HUES48 (cell line): Measurements from ENCODE around the gene KCNIP1.

Experiments
- H3K27ac ChIP-seq: one replicate; pipeline ENCODE4 v1.7.0; 2013; ENCODE audit warnings: low read depth, low read length, inconsistent platforms
- H3K27me3 ChIP-seq: 2 replicates; pipeline ENCODE4 v1.6.1; 2013; ENCODE audit warnings: mild to moderate bottlenecking, low read length; ENCODE audit not compliant: control insufficient read depth, insufficient read depth
- H3K36me3 ChIP-seq: 2 replicates; pipeline ENCODE4 v1.6.1; 2013; ENCODE audit warnings: low read length; ENCODE audit not compliant: control insufficient read depth, insufficient read depth
- H3K4me1 ChIP-seq: 2 replicates; pipeline ENCODE4 v1.6.1; 2013; ENCODE audit warnings: mild to moderate bottlenecking, low read length; ENCODE audit not compliant: control insufficient read depth, insufficient read depth
- H3K4me3 ChIP-seq: 2 replicates; pipeline ENCODE4 v1.5.1; 2013; ENCODE audit warnings: mild to moderate bottlenecking, low read depth, low read length
- H3K9ac ChIP-seq: 2 replicates; pipeline ENCODE4 v1.6.1; 2013; ENCODE audit warnings: mild to moderate bottlenecking, low read depth, low read length, moderate library complexity
- H3K9me3 ChIP-seq: 2 replicates; pipeline ENCODE4 v1.6.1; 2013; ENCODE audit warnings: low read length; ENCODE audit not compliant: control insufficient read depth, insufficient read depth

KCNIP1 gene

DNA sequence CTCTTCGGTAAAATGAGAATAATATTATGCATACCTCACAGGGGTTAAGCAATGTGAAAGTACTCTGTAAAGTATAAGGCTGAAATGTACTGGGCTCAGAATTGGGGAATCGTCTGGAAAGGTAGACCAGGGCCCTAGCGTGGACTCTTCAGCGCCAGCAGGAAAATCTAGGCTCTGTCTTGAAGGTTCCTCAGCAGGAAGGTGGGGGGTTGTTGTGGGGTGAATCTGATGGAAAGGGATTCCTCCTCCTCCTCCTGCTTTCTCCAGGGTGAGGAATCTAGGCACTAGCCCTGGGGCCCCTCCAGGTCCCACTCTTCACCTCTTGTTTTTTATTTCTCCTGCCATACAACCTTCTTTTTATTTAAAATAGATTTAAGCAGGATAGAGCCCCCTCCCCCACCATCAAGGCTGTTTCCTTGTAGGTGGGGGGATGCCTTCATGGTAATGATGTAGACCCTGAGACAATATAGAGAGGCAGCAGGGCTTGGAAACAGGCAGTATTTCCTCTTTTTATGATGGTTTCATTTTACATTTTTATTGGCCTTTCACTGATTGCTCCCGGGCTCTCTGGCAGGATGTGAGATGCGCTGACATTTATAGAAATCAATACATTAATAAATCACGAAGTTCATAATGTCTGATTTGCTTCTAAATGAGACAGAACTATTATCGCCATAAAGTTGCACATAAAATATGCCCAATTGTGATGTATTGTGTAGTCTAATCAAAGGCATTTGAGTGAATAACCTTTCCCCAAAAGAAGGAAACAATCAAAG lies 200.8 kb downstream of the KCNIP1 start:
- H3K27me3 ChIP-seq: no peaks in the 10 kb centered on the region
- no peak overlapping the region for H3K27ac ChIP-seq
- H3K9me3 ChIP-seq: no peaks in the 10 kb centered on the region
- H3K4me1 ChIP-seq: no peaks in the 10 kb centered on the region
- H3K9ac ChIP-seq: no peak overlapping the region
- H3K36me3 ChIP-seq: no peaks in the 10 kb centered on the region
- H3K4me3 ChIP-seq: no peak overlapping the region

DNA sequence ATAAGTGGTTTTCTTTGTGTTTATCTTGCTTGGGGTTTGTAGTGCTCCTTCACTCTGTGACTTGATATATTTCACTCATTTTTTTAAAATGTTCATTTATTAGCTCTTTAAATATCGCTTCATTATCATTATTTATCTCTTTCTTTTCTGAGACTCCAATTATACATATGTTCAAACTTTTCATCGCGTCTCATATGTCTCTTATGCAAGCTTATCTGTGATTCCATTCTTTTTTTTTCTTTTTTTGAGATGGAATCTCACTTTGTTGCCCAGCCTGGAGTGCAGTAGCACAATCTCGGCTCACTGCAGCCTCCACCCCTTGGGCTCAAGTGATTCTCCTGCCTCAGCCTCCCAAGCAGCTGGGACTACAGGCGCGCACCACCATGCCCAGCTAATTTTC lies 205.8 kb downstream of the KCNIP1 start:
- H3K4me1 ChIP-seq: no peaks in the 10 kb centered on the region
- H3K27me3 ChIP-seq: no peaks in the 10 kb centered on the region
- no peak overlapping the region for H3K27ac ChIP-seq
- no peak overlapping the region for H3K9ac ChIP-seq
- no peaks in the 10 kb centered on the region for H3K36me3 ChIP-seq
- no peak overlapping the region for H3K4me3 ChIP-seq
- H3K9me3 ChIP-seq: no peaks in the 10 kb centered on the region

DNA sequence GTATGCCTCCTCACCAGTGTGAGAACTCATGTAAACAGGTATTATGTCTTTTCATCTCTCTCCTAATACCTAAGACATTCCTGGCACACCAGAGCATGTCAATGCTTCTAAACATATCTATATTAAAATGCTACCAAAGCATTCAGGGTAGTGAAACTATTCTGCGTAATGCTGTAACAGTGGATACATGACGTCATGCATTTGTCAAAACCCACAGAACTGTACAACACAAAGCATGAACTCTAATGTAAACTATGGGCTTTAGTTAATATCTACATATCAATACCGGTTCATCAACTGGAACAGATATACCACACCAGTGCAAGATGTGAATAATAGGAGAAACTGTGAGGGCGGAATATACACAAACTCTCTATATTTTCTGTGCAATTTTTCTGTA lies 207.5 kb downstream of the KCNIP1 start:
- no peak overlapping the region for H3K9ac ChIP-seq
- H3K4me3 ChIP-seq: no peak overlapping the region
- H3K27me3 ChIP-seq: no peaks in the 10 kb centered on the region
- no peaks in the 10 kb centered on the region for H3K4me1 ChIP-seq
- H3K36me3 ChIP-seq: no peaks in the 10 kb centered on the region
- no peaks in the 10 kb centered on the region for H3K9me3 ChIP-seq
- no peak overlapping the region for H3K27ac ChIP-seq

DNA sequence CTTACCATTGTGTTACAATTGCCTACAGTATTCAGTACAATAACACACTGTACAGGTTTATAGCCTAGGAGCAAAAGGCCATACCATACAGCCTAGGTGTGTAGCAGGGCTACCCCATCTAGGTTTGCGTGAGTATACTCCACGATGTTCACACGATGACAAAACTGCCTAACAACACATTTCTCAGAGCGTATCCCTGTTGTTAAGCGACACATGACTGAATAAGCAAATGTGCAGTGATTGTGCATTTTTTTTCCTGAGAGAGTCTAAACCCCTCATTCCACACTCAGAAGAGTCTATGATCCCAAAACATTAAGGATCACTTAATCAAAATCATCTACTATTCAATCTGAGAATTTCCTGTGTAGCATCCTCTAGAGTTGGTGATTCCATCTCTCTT lies 211.3 kb downstream of the KCNIP1 start:
- no peaks in the 10 kb centered on the region for H3K27me3 ChIP-seq
- no peaks in the 10 kb centered on the region for H3K4me1 ChIP-seq
- H3K4me3 ChIP-seq: no peak overlapping the region
- peaks cover 2% of the 10 kb centered on the region; the same call in 1 of the 2 replicates for H3K9me3 ChIP-seq
- H3K27ac ChIP-seq: no peak overlapping the region
- no peak overlapping the region for H3K9ac ChIP-seq
- no peaks in the 10 kb centered on the region for H3K36me3 ChIP-seq

DNA sequence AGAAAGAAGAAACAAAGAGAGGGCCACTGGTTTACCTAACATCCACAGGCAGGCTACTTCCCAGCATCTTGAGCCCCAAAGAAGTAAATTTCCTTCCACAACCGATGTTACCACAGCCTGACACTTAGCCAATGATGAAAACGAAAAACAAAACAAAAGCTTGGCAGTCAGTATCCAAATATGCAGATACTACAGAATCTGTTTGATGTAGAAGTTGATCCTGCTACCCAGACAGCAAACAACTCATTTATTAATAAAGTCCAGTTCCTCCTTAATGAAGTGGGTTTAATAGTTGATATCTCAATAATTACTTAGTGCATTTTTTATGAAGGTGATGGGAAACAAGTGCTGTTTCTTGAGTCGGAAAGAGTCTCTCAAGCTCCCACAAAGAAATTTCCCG lies 212.6 kb downstream of the KCNIP1 start:
- H3K9ac ChIP-seq: no peak overlapping the region
- H3K9me3 ChIP-seq: peaks cover 2% of the 10 kb centered on the region; the same call in 1 of the 2 replicates
- H3K36me3 ChIP-seq: no peaks in the 10 kb centered on the region

DNA sequence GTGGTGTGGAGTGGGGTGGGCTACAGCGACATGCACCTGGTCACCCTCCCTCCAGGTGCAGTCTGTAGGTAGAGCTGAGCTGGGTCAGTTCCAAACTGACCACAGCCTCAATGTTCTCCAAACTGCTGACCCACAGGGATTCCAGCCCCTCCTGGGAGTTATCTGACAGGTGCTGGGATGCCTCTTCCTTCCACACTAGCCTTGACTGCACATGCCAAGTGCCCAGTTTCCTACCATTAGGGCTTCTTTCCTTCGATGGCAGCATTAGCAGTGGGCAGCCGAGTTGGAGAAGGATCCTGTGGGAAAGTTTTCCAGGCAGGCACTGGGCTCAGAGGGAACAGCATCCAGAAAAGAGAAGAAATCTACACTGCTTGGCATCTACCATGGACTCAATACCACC lies 215.7 kb downstream of the KCNIP1 start:
- Histone ChIP-seq H3K9me3 (peaks cover 2% of the 10 kb centered on the region; the same call in 1 of the 2 replicates), H3K4me1 (no peaks in the 10 kb centered on the region), H3K9ac (no peak overlapping the region), H3K4me3 (no peak overlapping the region), H3K36me3 (no peaks in the 10 kb centered on the region), H3K27me3 (no peaks in the 10 kb centered on the region), H3K27ac (no peak overlapping the region)

More for the DNA sequence above, 212.6 kb downstream of the KCNIP1 start:
- Histone ChIP-seq H3K4me1 (no peaks in the 10 kb centered on the region), H3K27ac (no peak overlapping the region), H3K4me3 (no peak overlapping the region), H3K27me3 (no peaks in the 10 kb centered on the region)

DNA sequence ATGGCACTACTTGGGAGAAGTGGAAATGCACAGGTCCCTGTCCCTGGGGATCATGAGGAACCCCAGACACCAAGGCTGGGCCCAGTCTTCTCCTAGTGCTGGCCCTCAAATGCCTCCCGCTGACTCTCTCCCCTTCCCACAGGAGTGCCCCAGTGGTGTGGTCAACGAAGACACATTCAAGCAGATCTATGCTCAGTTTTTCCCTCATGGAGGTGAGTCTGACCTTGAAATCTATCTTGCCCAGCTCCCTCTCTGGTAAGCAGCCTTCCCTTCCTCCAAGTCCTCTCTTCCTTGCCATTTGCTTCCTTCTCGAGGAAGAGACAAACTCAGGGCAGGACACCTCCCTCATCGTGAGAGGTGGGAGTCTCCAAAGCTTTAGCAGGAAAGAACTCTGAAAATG lies 216.4 kb downstream of the KCNIP1 start:
- Histone ChIP-seq H3K4me1 (no peaks in the 10 kb centered on the region), H3K9me3 (peaks cover 2% of the 10 kb centered on the region; the same call in 1 of the 2 replicates), H3K27ac (no peak overlapping the region), H3K9ac (no peak overlapping the region), H3K4me3 (no peak overlapping the region), H3K27me3 (no peaks in the 10 kb centered on the region), H3K36me3 (no peaks in the 10 kb centered on the region)

DNA sequence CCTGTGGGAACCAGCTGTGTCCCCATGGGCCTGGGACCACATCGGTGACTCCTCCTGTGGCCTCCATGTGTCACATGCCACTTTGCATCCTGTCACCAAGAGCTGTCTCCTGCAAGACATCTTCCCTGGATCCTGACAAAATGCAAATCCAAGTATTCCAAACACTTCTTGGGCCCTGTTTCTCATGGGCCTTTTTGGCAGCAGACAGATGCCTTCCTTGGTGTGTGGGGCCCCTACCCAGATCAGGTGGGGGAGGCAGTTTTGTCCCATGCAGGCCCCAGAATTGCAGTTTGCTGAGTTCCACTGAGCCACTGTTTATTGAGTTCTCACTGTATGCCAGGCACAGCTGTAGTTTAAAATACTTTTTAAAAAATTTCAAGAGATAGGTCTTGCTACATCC lies 217.2 kb downstream of the KCNIP1 start:
- Histone ChIP-seq H3K9me3 (peaks cover 2% of the 10 kb centered on the region; the same call in 1 of the 2 replicates), H3K27me3 (no peaks in the 10 kb centered on the region), H3K4me3 (no peak overlapping the region), H3K27ac (no peak overlapping the region), H3K36me3 (no peaks in the 10 kb centered on the region), H3K9ac (no peak overlapping the region), H3K4me1 (no peaks in the 10 kb centered on the region)

DNA sequence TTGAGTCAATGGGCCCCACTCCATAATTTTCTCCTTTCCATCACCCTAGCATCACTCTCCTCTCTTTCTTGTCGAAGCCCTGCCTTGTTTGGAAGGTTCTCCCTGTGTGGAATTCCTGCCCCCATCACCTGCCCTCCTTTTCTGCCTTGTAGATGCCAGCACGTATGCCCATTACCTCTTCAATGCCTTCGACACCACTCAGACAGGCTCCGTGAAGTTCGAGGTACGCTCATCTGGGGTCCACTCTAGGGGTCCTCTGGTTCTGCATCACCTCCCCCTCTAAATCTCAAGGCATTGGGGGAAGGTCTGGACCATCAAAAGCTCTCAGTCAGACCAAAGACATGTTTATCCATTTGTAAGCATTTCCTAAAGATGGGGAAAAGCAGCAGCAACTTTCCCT lies 217.9 kb downstream of the KCNIP1 start:
- Histone ChIP-seq H3K9ac (no peak overlapping the region), H3K4me3 (no peak overlapping the region), H3K36me3 (no peaks in the 10 kb centered on the region), H3K27me3 (no peaks in the 10 kb centered on the region), H3K27ac (no peak overlapping the region), H3K4me1 (no peaks in the 10 kb centered on the region), H3K9me3 (peaks cover 2% of the 10 kb centered on the region; the same call in 1 of the 2 replicates)

DNA sequence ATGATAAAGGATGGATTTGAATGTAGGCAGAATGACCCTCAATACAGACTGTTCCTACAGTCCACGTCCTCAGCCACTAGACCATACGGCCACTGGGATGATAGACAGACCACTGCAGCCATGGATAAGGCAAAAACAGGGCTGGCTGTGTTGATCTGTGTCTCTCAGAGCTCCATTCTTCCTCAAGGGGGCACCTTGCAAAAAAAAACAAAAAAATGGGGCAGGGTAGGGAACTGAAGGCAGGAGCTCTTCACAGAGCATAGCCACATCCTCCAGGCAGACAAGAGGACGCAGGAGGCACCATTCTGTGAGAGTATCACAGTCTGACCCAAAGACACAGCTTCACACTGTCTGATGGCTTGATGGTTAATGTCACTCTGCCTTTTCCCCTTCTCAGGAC lies 218.5 kb downstream of the KCNIP1 start:
- Histone ChIP-seq H3K9ac (no peak overlapping the region), H3K4me1 (no peaks in the 10 kb centered on the region), H3K4me3 (no peak overlapping the region), H3K27me3 (no peaks in the 10 kb centered on the region), H3K27ac (no peak overlapping the region), H3K36me3 (no peaks in the 10 kb centered on the region), H3K9me3 (peaks cover 2% of the 10 kb centered on the region; the same call in 1 of the 2 replicates)

DNA sequence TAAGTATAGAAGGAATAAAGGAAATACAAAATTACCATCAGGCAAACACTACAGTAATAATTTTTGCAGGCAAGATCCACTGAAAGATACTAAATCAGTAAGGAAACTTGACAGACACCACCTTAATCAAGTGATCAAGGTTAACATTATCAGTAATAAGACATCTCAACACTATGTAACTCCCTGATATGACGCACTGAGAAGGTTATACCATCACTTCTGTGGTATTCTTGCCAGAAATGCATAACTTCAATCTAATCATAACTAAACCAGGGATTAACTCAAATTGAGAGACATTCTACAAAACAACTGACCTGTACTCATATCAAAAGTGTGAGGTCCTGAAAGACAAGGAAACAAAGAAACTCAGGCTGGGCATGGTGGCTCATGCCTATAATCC lies 227.2 kb downstream of the KCNIP1 start:
- no peak overlapping the region for H3K27ac ChIP-seq
- no peak overlapping the region for H3K4me3 ChIP-seq
- no peaks in the 10 kb centered on the region for H3K4me1 ChIP-seq
- H3K27me3 ChIP-seq: no peaks in the 10 kb centered on the region
- no peaks in the 10 kb centered on the region; the same call in 1 of the 2 replicates for H3K9me3 ChIP-seq
- H3K9ac ChIP-seq: no peak overlapping the region
- H3K36me3 ChIP-seq: no peaks in the 10 kb centered on the region
